SK-N-SH (cell line): ENCODE data around the gene IFI6.

Experiments
- EP300 ChIP-seq, 2 experiments: IDR thresholded peaks; 2 replicates each; pipeline versions ENCODE4 v1.4.0 to v1.6.1; 2012; ENCODE audit warnings: borderline replicate concordance in 1 of 2, low read depth in 1 of 2, low read length in 1 of 2
- GATA2 ChIP-seq: sonication (generic); formaldehyde crosslinking; IDR thresholded peaks from 2 replicates; pipeline ENCODE4 v1.5.0; 2020; ENCODE audit warnings: mild to moderate bottlenecking, missing genetic modification reagents
- TAF1 ChIP-seq: IDR thresholded peaks from 2 replicates; pipeline ENCODE4 v1.6.1; 2012; ENCODE audit warnings: low read depth, mild to moderate bottlenecking, low read length, moderate library complexity, borderline replicate concordance
- YY1 ChIP-seq: IDR thresholded peaks from 2 replicates; pipeline ENCODE4 v1.4.0; 2012; ENCODE audit warnings: low read depth, mild to moderate bottlenecking
- TF ChIP-seq, protein P1 (sequence below): fragments of 200-600 bp; sonication (generic); IDR thresholded peaks from 2 replicates; pipeline ENCODE4 v1.6.1; 2017; ENCODE audit warnings: antibody characterized with exemption, mild to moderate bottlenecking, moderate library complexity

DNA sequence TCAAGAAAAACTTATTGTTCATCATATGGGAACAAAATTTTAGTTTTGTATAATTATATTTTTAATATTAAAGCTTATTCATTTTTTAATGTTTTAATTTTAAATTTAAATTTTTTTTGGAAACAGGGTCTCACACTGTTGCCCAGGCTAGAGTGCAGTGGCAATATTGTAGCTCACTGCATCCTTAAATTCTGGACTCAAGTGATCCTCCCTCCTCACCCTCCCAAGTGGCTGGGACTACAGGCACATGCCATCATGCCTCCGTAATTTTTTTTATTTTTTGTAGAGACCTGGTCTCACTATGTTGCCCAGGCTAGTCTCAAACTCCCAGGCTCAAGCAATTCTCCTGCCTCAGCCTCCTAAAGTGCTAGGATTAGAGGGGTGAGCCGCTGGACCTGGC is 33.6 kb upstream of the IFI6 start:
- TF ChIP-seq, protein P1, sequence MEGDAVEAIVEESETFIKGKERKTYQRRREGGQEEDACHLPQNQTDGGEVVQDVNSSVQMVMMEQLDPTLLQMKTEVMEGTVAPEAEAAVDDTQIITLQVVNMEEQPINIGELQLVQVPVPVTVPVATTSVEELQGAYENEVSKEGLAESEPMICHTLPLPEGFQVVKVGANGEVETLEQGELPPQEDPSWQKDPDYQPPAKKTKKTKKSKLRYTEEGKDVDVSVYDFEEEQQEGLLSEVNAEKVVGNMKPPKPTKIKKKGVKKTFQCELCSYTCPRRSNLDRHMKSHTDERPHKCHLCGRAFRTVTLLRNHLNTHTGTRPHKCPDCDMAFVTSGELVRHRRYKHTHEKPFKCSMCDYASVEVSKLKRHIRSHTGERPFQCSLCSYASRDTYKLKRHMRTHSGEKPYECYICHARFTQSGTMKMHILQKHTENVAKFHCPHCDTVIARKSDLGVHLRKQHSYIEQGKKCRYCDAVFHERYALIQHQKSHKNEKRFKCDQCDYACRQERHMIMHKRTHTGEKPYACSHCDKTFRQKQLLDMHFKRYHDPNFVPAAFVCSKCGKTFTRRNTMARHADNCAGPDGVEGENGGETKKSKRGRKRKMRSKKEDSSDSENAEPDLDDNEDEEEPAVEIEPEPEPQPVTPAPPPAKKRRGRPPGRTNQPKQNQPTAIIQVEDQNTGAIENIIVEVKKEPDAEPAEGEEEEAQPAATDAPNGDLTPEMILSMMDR = no peak
- TF ChIP-seq GATA2 (CRISPR knock-in tag) (no peak), EP300 (IDR thresholded peaks at IDR 0.05; ENCODE audit: borderline replicate concordance in 1 of 2, low read depth in 1 of 2, low read length in 1 of 2) (no peak), YY1 (no peak), TAF1 (no peak)
